Progenitor cell of endocrine pancreas (in vitro differentiated cells): ENCODE data around the gene PROM1. TPM values are rescaled to one million over a fixed set of nuclear protein-coding genes. Genes with fewer than 3 reads are reported as not detected.

Experiments used
- DNase-seq: peaks from one replicate; pipeline ENCODE4 v3.0.0; 2021; ENCODE audit warnings: low spot score; ENCODE audit not compliant: unreplicated experiment
- H3K27ac Mint-ChIP-seq: 2 replicates; pipeline ENCODE4 v1.8.0; 2021; ENCODE audit warnings: mild to moderate bottlenecking, moderate library complexity, mixed read lengths
- H3K27me3 Mint-ChIP-seq: 2 replicates; pipeline ENCODE4 v1.8.0; 2021; ENCODE audit warnings: mixed read lengths
- H3K36me3 Mint-ChIP-seq: 2 replicates; pipeline ENCODE4 v1.8.0; 2022; ENCODE audit warnings: mixed read lengths; ENCODE audit not compliant: insufficient read depth
- H3K4me1 Mint-ChIP-seq: 2 replicates; pipeline ENCODE4 v1.8.0; 2021; ENCODE audit warnings: low read depth, mixed read lengths
- H3K4me3 Mint-ChIP-seq: 2 replicates; pipeline ENCODE4 v1.8.0; 2021; ENCODE audit warnings: low read depth, mild to moderate bottlenecking, moderate library complexity, mixed read lengths
- H3K9me3 Mint-ChIP-seq: 2 replicates; pipeline ENCODE4 v1.8.0; 2021; ENCODE audit warnings: low read depth, mixed read lengths
- CTCF ChIP-seq: fragments of 200-600 bp; sonication (generic); IDR thresholded peaks from one replicate; pipeline ENCODE4 v1.5.0; 2021; ENCODE audit warnings: antibody characterized with exemption, mild to moderate bottlenecking; ENCODE audit not compliant: unreplicated experiment
- total RNA-seq: library from RNA; stranded (reverse); gene quantifications from 2 replicates; pipeline ENCODE4 v1.2.1, GENCODE V29; 2021

PROM1 gene
- total RNA-seq, 1 donor from 2014 or later: 105 TPM

- no peak for TF ChIP-seq CTCF
- Mint-ChIP-seq H3K27me3 (peaks cover 5% of the 10 kb centered on the region), H3K9me3 (no peaks in the 10 kb centered on the region), H3K36me3 (no peaks in the 10 kb centered on the region), H3K4me1 (peaks cover 7% of the 10 kb centered on the region), H3K27ac (no peak overlapping the region), H3K4me3 (no peak overlapping the region)
- no peak for DNase-seq
Observed at GRCh38 chr4:16092682-16093319, 9.0 kb upstream of the PROM1 start.

DNA sequence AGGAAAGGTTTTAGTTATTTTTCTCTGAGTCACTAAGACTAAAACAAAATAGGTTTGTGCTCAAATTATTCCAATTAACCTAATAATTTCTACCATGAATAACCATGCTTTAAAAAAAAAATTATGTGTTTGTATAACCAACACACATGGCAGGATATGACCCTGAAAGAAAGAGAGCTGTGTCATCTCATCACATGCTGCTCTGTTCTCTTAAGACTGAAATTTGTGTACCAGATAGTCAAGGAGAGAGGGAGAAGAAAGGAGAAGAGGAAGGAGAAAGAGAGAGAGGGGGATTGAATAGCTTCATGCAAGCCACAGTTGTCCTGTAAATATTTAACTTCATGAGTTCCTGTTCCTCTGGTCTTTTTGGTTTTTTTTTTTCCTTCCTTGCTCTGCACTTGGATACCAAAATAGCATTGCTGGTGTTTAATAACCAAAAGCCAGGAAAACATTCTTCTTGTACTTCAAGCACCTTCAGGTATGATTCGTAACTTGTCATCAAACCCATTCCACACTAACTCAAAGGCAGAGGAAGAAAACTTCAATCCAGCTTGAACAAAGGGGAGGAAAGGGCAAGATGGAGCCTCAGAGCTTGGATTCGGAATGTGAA is 6.4 kb upstream of the PROM1 start:
- Mint-ChIP-seq H3K27me3 (peaks cover 11% of the 10 kb centered on the region), H3K4me1 (peaks cover 7% of the 10 kb centered on the region), H3K9me3 (no peaks in the 10 kb centered on the region)

GRCh38 chr4:16089156-16089555 is 5.3 kb upstream of the PROM1 start:
- Mint-ChIP-seq H3K27ac (no peak overlapping the region), H3K4me3 (no peak overlapping the region), H3K27me3 (peaks cover 20% of the 10 kb centered on the region), H3K9me3 (no peaks in the 10 kb centered on the region), H3K4me1 (peaks cover 8% of the 10 kb centered on the region), H3K36me3 (no peaks in the 10 kb centered on the region)
- no peak for DNase-seq
- no peak for TF ChIP-seq CTCF

More for the DNA sequence above, 6.4 kb upstream of the PROM1 start:
- Mint-ChIP-seq H3K27ac (no peak overlapping the region), H3K36me3 (no peaks in the 10 kb centered on the region), H3K4me3 (no peak overlapping the region)
- TF ChIP-seq CTCF: no peak
- DNase-seq: no peak

DNA sequence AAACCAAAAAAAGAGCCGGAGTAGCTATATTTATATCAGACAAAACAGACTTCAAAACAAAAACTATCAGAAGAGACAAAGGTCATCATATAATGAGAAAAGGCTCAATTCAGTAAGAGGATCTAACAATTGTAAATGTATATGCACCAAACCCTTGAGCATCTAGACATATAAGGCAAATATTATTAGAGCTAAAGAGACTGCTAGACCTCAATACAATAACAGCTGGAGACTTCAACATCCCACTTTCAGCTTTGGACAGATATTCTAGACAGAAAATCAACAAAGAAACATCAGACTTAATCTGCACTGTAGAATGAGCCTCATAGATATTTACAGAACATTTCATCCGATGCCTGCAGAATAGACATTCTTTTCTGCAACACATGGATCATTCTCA is 4.8 kb upstream of the PROM1 start:
- no peak for TF ChIP-seq CTCF
- Mint-ChIP-seq H3K27ac (no peak overlapping the region), H3K9me3 (no peaks in the 10 kb centered on the region), H3K27me3 (peaks cover 20% of the 10 kb centered on the region), H3K4me3 (no peak overlapping the region), H3K36me3 (no peaks in the 10 kb centered on the region), H3K4me1 (peaks cover 11% of the 10 kb centered on the region)
- no peak for DNase-seq

DNA sequence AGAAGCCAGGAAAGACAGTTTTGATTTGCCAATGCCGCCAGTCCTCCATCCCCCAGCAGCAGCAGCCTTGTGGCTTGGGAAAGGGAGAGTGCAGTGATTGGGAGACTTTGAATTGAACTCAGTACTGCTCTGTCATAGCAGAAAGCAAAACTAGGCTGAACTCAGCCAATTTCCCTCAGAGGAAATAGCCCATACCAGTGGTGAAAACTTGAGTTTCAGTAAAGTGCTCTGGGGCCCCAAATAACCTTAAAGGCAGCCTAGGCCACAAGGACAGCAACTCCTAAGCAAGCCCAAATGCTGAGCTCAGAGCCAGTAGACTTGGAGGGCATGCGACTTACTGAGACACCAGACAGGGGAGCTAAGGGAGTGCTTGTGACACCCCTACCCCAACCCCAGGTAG is 2.0 kb upstream of the PROM1 start:
- Mint-ChIP-seq H3K4me3 (no peak overlapping the region), H3K27ac (no peak overlapping the region), H3K9me3 (no peaks in the 10 kb centered on the region), H3K27me3 (peaks cover 14% of the 10 kb centered on the region), H3K4me1 (peaks cover 18% of the 10 kb centered on the region), H3K36me3 (peaks cover 2% of the 10 kb centered on the region)
- no peak for DNase-seq
- TF ChIP-seq CTCF: no peak
